Ramos (cell line): ENCODE measurements around the gene MX2.
"Not testable (repeated sequence)": the region's sequence is repeated elsewhere in the genome, so short reads cannot be mapped to it uniquely, and the experiment has no call there.

Experiments used
- in situ Hi-C: fragments of 300-500 bp; cut with MboI; formaldehyde crosslinking; loops from one replicate; pipeline ENCODE4 v1.14.3; 2022; ENCODE audit warnings: low sequenced_read_pairs; ENCODE audit not compliant: unreplicated experiment

MX2 gene

GRCh38 chr21:41407541-41408460 lies 46.0 kb downstream of the MX2 start:
- in situ Hi-C loops: no loop called here

DNA sequence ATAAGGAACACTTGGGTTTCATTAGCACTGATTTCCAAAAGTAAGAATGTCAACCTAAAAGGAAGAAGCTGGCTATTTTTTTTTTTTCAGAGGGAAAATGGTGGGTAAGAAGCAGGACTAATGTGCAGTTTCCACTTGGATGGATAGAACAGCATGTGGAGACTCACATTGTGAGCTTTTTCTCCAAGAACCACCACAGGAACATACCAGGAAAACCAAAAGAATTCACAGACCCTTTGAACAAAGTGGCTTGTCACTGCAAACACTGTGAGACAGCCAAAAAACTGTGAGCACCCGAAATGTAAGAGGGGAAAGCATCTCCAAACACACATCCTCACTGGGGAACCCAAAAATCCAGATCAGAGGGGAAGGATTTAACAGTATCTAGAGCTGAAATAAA lies 48.5 kb downstream of the MX2 start:
- in situ Hi-C loops: no loop called here

DNA sequence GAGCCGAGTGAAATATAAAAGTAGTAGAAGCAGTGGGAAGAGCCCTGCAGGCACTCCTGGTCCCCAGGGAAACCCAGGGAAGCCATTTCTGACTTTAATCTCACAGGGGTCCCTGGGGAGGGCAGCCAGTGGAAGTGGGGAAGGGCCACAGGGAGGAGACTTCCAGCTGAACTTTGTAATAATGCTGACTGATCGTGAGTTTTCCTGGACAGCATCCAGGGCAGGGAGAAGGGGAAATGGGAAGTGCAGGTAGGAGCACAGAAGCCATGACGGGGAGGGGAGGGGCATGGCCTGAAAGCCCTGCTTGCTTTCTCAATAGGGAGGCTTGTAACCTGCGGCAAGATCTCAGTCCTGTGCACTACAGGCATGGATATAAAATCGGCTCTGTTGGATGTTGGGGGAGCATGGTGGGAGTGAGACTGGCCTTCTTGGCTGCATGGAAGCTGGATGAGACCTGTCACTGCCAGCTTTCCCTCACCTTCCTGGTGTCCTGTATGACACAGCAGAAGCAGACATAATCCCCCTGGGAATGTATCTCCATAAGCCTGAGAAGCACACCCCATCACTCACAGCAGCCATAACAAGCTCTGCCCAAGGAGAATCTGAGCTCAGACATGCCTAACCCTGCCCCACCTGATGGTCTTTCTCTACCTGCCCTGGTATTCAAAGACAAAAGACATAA lies 49.1 kb downstream of the MX2 start:
- in situ Hi-C loops: no loop called here

DNA sequence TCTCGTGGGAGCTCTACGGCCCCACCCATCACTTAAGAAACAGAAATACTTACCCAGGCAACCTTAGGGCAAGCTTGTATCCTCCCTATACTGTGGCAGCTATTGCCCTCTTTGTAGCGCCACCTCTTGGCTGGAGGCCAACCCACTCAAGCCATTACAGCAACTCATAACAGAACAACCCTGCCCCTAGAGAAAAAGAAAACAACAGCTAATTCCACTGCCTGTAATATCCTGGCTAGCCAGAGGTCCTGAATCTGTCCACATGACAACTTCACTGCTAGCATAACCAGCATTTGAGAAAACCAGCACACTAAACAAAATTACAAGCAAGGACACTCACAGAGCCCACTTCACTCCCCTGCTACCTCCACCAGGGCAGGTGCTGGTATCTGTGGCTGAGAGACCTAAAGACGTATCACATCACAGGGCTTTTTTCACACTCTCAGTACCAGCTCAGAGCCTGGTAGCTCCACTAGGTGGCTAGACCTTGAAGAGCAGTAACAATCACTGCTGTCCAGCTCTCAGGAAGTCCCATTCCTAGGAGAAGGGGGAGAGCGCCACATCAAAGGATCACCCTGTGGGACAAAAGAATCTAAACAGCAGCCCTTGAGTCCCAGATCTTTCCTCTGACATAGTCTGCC lies 49.7 kb downstream of the MX2 start:
- in situ Hi-C loops: no loop called here

- in situ Hi-C loops: not testable (repeated sequence)
These were observed 55.7 kb downstream of the MX2 start for GRCh38 chr21:41417505-41417904.

- in situ Hi-C loops: no loop called here
These were observed 56.6 kb downstream of the MX2 start for GRCh38 chr21:41418393-41418792.

DNA sequence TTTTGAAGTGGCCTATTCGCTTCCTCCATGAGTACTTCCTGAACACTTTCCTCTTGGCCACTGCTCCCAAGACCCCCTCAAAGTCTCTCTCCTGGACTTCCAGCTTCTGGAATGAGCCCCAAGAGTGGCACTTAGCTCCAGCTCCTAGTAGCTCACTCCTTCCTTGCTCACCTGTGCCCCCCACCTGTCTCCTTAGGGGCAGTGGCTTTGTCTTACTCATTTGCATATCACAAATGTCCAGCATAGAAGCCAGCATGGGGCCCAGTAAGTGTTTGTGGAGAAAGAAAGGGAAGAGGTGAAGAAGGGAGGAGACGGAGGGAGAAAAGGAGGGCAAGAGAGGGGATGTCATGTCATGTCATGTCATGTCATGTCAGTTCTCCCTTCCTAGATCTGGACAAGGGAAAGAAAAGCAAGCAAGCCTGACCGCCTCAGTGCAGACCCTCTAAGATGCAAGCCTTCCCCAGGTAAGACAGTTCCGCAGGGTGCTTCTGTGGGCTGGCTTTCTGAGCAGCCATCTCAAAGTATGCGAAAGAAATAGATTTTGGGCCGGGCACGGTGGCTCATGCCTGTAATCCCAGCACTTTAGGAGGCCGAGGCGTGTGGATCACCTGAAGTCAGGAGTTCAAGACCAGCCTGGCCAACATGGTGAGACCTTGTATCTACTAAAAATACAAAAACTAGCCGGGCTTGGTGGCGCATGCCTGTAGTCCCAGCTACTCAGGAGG lies 57.3 kb downstream of the MX2 start:
- in situ Hi-C loops: no loop called here

- in situ Hi-C loops: no loop called here
These were observed 58.4 kb downstream of the MX2 start for GRCh38 chr21:41419921-41420862.

- in situ Hi-C loops: not testable (repeated sequence)
These were observed 59.2 kb downstream of the MX2 start for GRCh38 chr21:41420998-41421397.

- in situ Hi-C loops: no loop called here
These were observed 60.9 kb downstream of the MX2 start for GRCh38 chr21:41422546-41423304.

DNA sequence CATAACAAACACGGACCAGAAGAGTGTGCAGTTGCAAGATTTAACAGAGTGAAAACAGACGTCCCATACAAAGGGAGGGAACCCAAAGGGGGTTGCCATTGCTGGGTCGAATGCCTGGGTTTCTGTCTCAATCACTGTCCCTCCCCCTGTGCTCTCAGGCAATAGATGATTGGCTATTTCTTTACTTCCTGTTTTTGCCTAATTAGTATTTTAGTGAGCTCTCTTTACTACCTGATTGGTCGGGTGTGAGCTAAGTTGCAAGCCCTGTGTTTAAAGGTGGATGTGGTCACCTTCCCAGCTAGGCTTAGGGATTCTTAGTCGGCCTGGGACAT lies 61.4 kb downstream of the MX2 start:
- in situ Hi-C loops: not testable (repeated sequence)

DNA sequence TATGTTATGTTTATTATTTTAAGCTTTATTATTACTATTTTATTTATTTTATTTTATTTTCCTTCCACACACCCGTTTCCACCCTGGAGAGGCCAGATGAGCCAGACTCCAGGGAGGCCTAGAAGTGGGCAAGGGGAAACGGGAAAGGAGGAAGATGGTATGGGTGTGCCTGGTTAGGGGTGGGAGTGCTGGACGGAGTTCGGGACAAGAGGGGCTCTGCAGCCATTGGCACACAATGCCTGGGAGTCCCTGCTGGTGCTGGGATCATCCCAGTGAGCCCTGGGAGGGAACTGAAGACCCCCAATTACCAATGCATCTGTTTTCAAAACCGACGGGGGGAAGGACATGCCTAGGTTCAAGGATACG lies 63.7 kb downstream of the MX2 start:
- in situ Hi-C loops: no loop called here

DNA sequence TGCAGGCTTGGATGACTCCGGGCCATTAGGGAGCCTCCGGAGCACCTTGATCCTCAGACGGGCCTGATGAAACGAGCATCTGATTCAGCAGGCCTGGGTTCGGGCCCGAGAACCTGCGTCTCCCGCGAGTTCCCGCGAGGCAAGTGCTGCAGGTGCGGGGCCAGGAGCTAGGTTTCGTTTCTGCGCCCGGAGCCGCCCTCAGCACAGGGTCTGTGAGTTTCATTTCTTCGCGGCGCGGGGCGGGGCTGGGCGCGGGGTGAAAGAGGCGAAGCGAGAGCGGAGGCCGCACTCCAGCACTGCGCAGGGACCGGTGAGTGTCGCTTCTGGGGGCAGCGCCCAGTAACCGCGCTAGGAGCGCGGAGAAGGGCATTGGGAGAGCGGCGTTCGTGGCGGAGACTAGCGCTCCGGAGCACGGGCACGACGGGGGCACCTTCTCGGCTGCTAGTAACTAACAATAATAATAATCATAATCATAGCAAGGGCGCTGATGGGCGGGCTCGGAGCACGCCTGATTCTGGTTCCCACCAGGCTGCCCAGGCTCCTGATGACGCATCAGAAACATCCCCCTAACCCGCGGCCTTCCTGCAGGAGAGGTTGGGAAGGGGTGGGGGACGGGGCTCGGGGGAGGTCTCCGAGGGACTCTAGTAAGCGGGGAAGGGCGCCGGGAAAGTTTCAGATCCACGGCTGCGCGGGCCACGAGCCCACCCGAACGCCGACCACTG lies 64.3 kb downstream of the MX2 start, which contains the start of gene MX1:
Gene MX1, plus strand, starts transcription at position 286 of the 722 bp plus-strand sequence. CDS start 5,832 bp downstream, outside the sequence.
- in situ Hi-C loops: no loop called here

DNA sequence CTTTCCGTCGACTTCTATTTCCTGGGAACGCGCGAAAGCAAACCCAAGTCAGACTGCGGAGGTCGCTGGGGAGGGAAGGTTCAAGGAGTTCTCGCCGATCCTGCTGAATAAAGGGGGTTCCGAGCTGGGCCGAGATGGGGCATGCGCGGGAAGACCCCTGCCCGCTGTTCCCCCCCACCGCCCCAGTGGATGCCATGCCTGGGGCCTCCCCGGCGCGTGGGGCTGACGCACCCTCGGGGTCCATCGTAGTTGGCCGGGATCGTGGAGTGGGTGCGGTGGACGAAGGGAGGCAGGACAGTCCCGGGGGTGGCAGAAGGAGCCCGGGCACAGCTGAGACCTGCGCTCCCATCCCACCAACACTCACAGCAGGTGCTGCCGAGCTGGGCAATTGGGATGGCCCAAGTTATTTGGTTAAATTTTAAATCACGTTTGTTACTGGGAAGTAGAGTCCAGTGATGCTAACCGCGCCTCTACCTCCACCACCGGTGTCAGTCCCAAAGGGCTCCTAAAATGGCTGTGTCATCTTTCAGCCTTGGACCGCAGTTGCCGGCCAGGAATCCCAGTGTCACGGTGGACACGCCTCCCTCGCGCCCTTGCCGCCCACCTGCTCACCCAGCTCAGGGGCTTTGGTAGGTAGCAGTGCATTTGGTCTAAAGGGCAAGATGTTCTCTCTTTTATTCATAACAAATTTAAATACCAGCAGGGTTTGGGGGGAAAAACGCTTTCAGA lies 65.0 kb downstream of the MX2 start:
- in situ Hi-C loops: no loop called here

- in situ Hi-C loops: no loop called here
These were observed 65.7 kb downstream of the MX2 start for GRCh38 chr21:41427556-41427955.

GRCh38 chr21:41428311-41428710 lies 66.5 kb downstream of the MX2 start:
- in situ Hi-C loops: no loop called here

GRCh38 chr21:41428847-41429246 lies 67.0 kb downstream of the MX2 start:
- in situ Hi-C loops: no loop called here
